ENCODE results near the gene CDKN1C. TPM values are rescaled to one million over a fixed set of nuclear protein-coding genes. Genes with fewer than 3 reads are reported as not detected.
A peak's percentile ranks its signal among the peaks of the same experiment; 100 is the strongest.

The CDKN1C gene
- total RNA-seq = 100 to 1,000 TPM; 158 to 363 (median 236) TPM
- 100 to 1,000 TPM in 1 of 2 donors, 10 to 100 TPM in 1; 72.3 to 142 TPM for polyA plus RNA-seq
- long read RNA-seq, donor 1, transcript CDKN1C-205 (2 exons, 944 nt) = major isoform, 24 of 52 reads
- long read RNA-seq, donor 1, transcript CDKN1C-203 (3 exons, 1,930 nt) = minor isoform, 7 of 52 reads
- long read RNA-seq, donor 1, transcript CDKN1C-201 (4 exons, 1,193 nt) = minor isoform, 8 of 52 reads
- long read RNA-seq, donor 1, partial matches to known transcripts = 5 of 52 reads
- long read RNA-seq, donor 1, other reads (novel, unspliced or antisense) = 5 of 52 reads
- long read RNA-seq, donor 2, transcript CDKN1C-203 (3 exons, 1,930 nt) = minor isoform, 5 of 25 reads
- long read RNA-seq, donor 2, transcript CDKN1C-204 (4 exons, 1,771 nt) = major isoform, 15 of 25 reads
- long read RNA-seq, donor 2, partial matches to known transcripts = 0 of 25 reads
- long read RNA-seq, donor 2, other reads (novel, unspliced or antisense) = 0 of 25 reads
- long read RNA-seq, donor 3, transcript CDKN1C-204 (4 exons, 1,771 nt) = major isoform, 61 of 112 reads
- long read RNA-seq, donor 3, transcript CDKN1C-203 (3 exons, 1,930 nt) = minor isoform, 19 of 112 reads
- long read RNA-seq, donor 3, transcript CDKN1C-205 (2 exons, 944 nt) = minor isoform, 6 of 112 reads
- long read RNA-seq, donor 3, partial matches to known transcripts = 2 of 112 reads
- long read RNA-seq, donor 3, other reads (novel, unspliced or antisense) = 23 of 112 reads

- Histone ChIP-seq H3K27ac (peak within 1 kb of the TSS; percentile 95 to 96), H3K4me1 (ENCODE audit: insufficient read depth) (peaks cover 7% of the 10 kb centered on the region), H3K4me3 (peak within 1 kb of the TSS; percentile 75), H3K9me3 (no peaks in the 10 kb centered on the region), H3K36me3 (no peaks in the 10 kb centered on the region), H3K27me3 (no peaks in the 10 kb centered on the region)
- WGBS, 3 donors = 0 to 1% (median 0%) methylated on average over 2 to 58 of the region's 61 CpGs
- intact Hi-C loops (cut with DNase I) = loop anchor here in 2 of 4 donors (2.0 to 10.0 kb wide), 3 partner anchors 59 to 201 kb away; partner anchors contain the start of gene KCNQ1OT1 (in 1 of the 2)
- peak; percentile 94 to 97 (median 96) for DNase-seq
- TF ChIP-seq EP300 (IDR thresholded peaks at IDR 0.05) = no peak
- peak; percentile 98 for TF ChIP-seq POLR2A (IDR thresholded peaks at IDR 0.05)
- TF ChIP-seq, protein P1, sequence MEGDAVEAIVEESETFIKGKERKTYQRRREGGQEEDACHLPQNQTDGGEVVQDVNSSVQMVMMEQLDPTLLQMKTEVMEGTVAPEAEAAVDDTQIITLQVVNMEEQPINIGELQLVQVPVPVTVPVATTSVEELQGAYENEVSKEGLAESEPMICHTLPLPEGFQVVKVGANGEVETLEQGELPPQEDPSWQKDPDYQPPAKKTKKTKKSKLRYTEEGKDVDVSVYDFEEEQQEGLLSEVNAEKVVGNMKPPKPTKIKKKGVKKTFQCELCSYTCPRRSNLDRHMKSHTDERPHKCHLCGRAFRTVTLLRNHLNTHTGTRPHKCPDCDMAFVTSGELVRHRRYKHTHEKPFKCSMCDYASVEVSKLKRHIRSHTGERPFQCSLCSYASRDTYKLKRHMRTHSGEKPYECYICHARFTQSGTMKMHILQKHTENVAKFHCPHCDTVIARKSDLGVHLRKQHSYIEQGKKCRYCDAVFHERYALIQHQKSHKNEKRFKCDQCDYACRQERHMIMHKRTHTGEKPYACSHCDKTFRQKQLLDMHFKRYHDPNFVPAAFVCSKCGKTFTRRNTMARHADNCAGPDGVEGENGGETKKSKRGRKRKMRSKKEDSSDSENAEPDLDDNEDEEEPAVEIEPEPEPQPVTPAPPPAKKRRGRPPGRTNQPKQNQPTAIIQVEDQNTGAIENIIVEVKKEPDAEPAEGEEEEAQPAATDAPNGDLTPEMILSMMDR (IDR thresholded peaks at IDR 0.05) = peak in 1 of 3 donors; percentile 12
These were observed at the start of gene CDKN1C for GRCh38 chr11:2885678-2886081. Gene CDKN1C (minus strand): TSS chr11:2885775. CDS start chr11:2885456, 319 bp downstream.

GRCh38 chr11:2934611-2935239 is 49.1 kb upstream of the CDKN1C start:
- Histone ChIP-seq H3K36me3 (no peaks in the 10 kb centered on the region), H3K9me3 (no peaks in the 10 kb centered on the region), H3K27ac (no peak overlapping the region), H3K27me3 (no peaks in the 10 kb centered on the region), H3K4me1 (ENCODE audit: insufficient read depth) (no peaks in the 10 kb centered on the region), H3K4me3 (no peak overlapping the region)
- intact Hi-C loops (cut with DNase I) = no loop called here
- 75 to 76% (median 75%) methylated on average over 14 of the region's 14 CpGs for WGBS, 3 donors
- TF ChIP-seq POLR2A (IDR thresholded peaks at IDR 0.05) (no peak), EP300 (IDR thresholded peaks at IDR 0.05) (no peak)
- TF ChIP-seq, protein P1 (IDR thresholded peaks at IDR 0.05) = no peak
- peak in 3 of 5 donors; percentile 11 to 30 (median 14) for DNase-seq

DNA sequence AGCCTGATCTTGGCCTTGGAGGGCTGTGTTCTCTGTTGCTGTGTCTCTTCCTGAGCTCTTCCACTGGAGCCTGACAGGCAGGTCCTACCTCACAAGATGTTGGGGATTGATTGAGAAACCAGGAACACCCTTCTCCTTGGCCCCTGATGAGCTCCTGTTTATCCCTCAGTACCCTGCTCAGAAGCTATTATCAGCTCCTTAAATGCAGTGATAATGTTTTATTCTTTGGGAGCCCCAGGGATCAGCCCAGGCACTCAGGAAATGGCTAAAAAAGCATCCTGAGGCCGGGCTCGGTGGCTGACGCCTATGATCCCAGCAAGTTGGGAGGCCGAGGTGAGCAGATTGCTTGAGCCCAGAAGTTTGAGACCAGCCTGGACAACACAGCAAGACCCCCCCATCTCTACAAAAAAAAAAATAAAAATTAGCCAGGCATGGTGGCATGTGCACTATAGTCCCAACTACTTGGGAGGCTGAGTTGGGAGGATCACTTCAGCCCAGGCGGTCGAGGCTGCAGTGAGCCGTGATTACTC is 48.5 kb upstream of the CDKN1C start:
- TF ChIP-seq POLR2A (IDR thresholded peaks at IDR 0.05) (no peak), EP300 (IDR thresholded peaks at IDR 0.05) (no peak)
- TF ChIP-seq, protein P1 (IDR thresholded peaks at IDR 0.05) = no peak
- Histone ChIP-seq H3K4me1 (ENCODE audit: insufficient read depth) (no peaks in the 10 kb centered on the region), H3K27ac (no peak overlapping the region), H3K9me3 (no peaks in the 10 kb centered on the region), H3K4me3 (no peak overlapping the region), H3K27me3 (no peaks in the 10 kb centered on the region), H3K36me3 (no peaks in the 10 kb centered on the region)
- DNase-seq = peak in 1 of 5 donors; percentile 4
- 85 to 90% (median 87%) methylated on average over 7 of the region's 7 CpGs for WGBS, 3 donors
- intact Hi-C loops (cut with DNase I) = no loop called here
